ENCODE results near the gene PCAT7.

The PCAT7 gene

DNA sequence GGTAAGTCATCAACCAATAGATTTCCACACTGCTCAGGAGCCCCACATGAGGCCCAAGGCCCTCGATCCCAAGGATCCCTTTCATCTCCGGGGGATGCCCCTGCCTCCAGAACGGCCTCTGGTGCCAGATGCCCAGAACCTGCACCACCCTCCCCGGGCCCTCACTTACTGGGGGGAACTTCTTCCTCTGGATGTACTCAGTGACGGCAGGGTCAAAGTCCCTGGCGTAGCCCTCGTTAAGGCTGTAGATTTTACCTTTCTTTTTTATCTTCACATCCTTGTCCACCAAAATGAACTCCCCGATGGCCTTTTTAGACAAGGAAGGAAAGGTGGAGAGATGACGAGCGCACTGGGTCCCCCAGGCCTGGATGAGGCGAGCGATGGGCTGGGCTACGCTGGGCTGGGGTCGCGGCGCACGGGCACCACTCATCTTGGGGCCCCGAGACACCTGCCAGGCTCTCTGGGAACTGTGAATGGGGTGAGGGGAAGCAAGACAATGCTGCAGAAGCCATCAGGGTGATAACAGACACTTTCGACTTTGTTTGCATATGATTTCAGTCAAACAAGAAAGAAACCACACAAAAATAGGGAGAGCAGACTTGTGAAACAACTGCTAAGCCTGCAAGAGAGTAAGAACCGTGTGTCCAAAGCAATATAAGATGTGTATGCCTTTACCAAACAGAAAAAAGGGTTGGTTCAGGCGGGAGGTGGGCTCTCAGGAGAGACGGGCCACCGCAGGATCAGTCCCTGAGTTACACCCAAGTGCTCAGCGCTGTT, 52.0 kb downstream of the PCAT7 start:
- FAIRE-seq, result no peak

DNA sequence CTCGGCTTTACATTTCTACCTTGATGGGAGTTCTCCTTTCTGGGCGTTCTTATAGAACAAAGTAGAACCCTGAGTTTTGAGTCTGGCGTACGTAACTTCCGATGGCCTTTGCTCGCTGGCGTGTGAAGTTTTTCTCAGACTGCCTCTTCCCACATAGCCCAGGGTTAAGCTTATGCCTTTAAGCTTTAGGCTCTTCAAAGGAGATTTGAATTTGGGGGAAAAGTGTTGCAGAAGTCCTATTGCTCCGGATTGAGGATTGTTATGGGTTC, 52.5 kb downstream of the PCAT7 start:
- no peak for FAIRE-seq

DNA sequence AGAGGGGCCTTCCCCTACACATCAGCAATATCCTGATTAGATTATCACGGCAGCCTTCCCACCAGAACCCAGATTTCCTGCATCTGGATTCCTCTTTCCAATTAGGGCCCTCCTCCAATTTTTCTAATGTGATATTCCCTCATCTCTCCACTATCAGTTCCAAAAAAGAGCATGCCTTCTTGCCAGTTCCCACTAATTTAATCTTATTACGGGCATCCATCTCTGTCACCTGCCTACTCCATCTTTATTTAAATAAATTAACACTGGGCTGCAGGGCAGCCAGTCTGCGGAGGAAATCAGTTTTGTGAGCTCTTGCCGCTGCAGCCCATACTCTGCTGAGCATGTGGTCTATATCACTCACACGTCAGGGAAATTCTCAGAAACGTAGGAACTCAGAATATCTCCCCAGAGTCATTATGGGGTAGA, 55.3 kb downstream of the PCAT7 start:
- no peak for FAIRE-seq

DNA sequence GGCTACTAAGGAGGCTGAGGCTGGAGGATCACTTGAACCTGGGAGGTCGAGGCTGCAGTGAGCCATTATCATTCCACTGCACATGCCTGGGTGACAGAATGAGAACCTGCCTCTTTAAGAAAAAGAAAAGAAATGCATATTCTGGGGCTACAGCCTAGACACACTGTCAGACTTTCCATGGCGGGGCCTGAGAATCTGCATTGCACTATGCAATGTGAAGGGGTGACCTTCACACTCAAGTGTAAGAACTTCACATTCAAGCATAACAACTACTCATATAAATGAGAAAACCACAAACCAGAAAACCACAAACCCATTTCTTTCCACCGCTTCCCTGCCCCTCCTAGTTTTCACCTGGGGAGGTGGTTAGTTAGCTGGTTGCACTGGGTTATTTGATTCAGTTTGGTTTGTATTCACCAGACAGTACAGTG, 56.8 kb downstream of the PCAT7 start:
- no peak for FAIRE-seq

DNA sequence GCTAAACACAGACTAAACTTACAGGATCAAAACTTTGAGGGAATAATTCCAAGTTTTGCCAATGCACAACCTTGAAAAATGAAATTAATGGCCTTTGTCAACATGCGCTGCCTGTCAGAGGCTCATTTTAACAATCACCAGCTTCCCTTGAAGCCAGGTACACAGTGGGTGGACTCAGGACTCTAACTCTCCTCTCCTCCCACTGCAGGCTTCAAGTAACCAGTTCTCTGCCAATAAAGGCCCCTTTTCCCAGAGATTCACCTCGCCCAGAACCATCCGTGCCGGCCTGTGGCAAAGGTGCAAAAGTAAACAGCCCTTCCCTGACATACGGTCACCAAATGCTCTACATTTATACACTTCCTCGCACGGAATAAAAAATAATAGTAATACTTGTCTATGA, 57.2 kb downstream of the PCAT7 start:
- no peak for FAIRE-seq

DNA sequence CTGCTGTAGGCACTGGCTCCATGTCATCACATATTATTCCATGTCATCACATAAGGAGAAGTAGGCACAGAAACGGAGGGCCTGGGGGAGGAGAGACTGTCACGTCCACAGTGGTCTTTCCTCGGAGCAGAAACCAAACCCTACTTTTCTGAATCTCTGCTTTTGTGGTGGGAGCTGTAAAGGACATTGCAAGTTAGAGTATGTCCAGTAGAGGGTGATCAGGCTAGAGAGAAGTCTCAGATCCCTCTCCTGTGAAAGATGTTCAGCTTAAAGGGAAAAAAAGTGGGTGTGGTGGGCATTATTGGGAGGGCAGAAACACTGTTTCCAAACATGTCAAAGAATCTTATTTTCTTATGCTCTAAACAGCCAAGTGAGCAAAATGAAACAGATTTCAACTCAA, 58.1 kb downstream of the PCAT7 start:
- no peak for FAIRE-seq

DNA sequence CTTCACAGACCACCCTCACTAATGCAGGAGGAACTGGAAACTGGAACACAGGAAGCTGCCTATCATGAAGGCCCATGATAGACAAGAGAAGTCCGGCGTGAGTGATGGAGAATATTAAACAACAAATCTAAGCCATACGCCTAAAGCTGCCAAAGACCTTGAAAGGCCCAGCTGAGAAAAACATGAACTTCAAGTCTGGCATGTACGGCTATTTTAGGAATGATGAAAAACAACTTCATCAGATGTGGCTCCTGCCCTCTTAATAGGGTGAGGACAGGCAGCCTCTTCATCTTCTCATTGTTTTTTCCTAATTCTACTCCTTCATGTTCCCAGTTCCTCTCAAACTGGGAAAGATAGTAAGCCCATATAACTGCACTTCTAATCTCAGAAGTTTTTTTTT, 64.1 kb downstream of the PCAT7 start:
- no peak for FAIRE-seq
